Endothelial cell of umbilical vein (primary cell): ENCODE data around the gene TCF7. TPM values are rescaled to one million over a fixed set of nuclear protein-coding genes. Genes with fewer than 3 reads are reported as not detected.

Source experiments
- BruUV-seq: library from RNA; stranded (reverse); fragments of 400-500 nt; replicated peaks from 2 replicates; lab custom pipeline; 2021; lab: Mats Ljungman, UMichigan
- CTCF ChIA-PET: fragments of 300-600, 350-600 bp; sonication (Branson Sonifier 250); formaldehyde crosslinking; loops from one replicate; lab custom pipeline; 2021; ENCODE audit warnings: antibody characterized with exemption, inconsistent platforms; lab: Charles Lee
- POLR2A ChIA-PET: fragments of 300-600, 350-600 bp; sonication (Branson Sonifier 250); formaldehyde crosslinking; loops from one replicate; lab custom pipeline; 2021; ENCODE audit warnings: antibody characterized with exemption, inconsistent platforms; lab: Charles Lee
- DNase-seq: peaks from one replicate; pipeline ENCODE4 v3.0.0-alpha.2; 2011; ENCODE audit warnings: low read depth, low spot score
- FAIRE-seq: peaks from 2 replicates; lab custom pipeline; 2011; peaks lifted over from hg19 to GRCh38; lab: Jason Lieb, UNC
- H2AFZ ChIP-seq: 2 replicates; pipeline ENCODE4 v1.6.0; 2012; ENCODE audit warnings: low read depth, low read length, control low read depth, inconsistent platforms
- H3K27ac ChIP-seq: 2 replicates; pipeline ENCODE4 v1.5.1; 2011; ENCODE audit warnings: low read depth, mild to moderate bottlenecking, control low read depth, low read length, moderate library complexity; ENCODE audit not compliant: insufficient read depth
- H3K27me3 ChIP-seq, 2 experiments: 2 replicates each; pipeline versions ENCODE4 v1.6.0 to v1.6.1; 2011; ENCODE audit warnings: low read length in 2 of 2, mixed read lengths in 1 of 2; ENCODE audit not compliant: control insufficient read depth in 2 of 2, insufficient read depth in 2 of 2
- H3K36me3 ChIP-seq, 2 experiments: 2 replicates in 1 of 2; 3 replicates in 1 of 2; pipeline ENCODE4 v1.5.1; 2011; ENCODE audit warnings: low read length in 2 of 2, mild to moderate bottlenecking in 1 of 2, moderate library complexity in 1 of 2; ENCODE audit not compliant: control insufficient read depth in 2 of 2, insufficient read depth in 2 of 2; ENCODE audit errors: extremely low read depth in 1 of 2
- H3K4me1 ChIP-seq: 3 replicates; pipeline ENCODE4 v1.5.1; 2011; ENCODE audit warnings: mild to moderate bottlenecking, low read length; ENCODE audit not compliant: control insufficient read depth, insufficient read depth; ENCODE audit errors: extremely low read depth
- H3K4me2 ChIP-seq: 2 replicates; pipeline ENCODE4 v1.6.1; 2011; ENCODE audit warnings: low read length, control low read depth, mixed read lengths; ENCODE audit not compliant: insufficient read depth
- H3K4me3 ChIP-seq, 3 experiments: fragments of 200-600 bp in 1 of 3; sonication (generic), shearing (Covaris generic) in 1 of 3; replicated peaks in 1 of 3; 2 replicates each; pipeline ENCODE4 v1.5.1; 2011 to 2016; ENCODE audit warnings: control low read depth in 3 of 3, low read length in 3 of 3, mild to moderate bottlenecking in 2 of 3, inconsistent platforms in 1 of 3, low read depth in 1 of 3, moderate library complexity in 1 of 3; ENCODE audit not compliant: insufficient read depth in 1 of 3
- H3K79me2 ChIP-seq: 2 replicates; pipeline ENCODE4 v1.6.0; 2012; ENCODE audit warnings: low read length, inconsistent platforms; ENCODE audit not compliant: control insufficient read depth, insufficient read depth
- H3K9ac ChIP-seq: replicated peaks from 2 replicates; pipeline ENCODE3; 2011; ENCODE audit warnings: low read length, control low read depth; ENCODE audit not compliant: insufficient read depth; ENCODE audit errors: extremely low read depth
- H3K9me1 ChIP-seq: replicated peaks from 3 replicates; pipeline ENCODE4 v1.6.0; 2011; ENCODE audit warnings: mild to moderate bottlenecking, low read length; ENCODE audit not compliant: control insufficient read depth, insufficient read depth; ENCODE audit errors: extremely low read depth
- H3K9me3 ChIP-seq: replicated peaks from 2 replicates; pipeline ENCODE4 v1.5.1; 2012; ENCODE audit warnings: low read length, inconsistent platforms; ENCODE audit not compliant: control insufficient read depth, insufficient read depth
- H4K20me1 ChIP-seq: replicated peaks from 2 replicates; pipeline ENCODE3; 2011; ENCODE audit warnings: mild to moderate bottlenecking, low read length; ENCODE audit not compliant: control insufficient read depth, insufficient read depth; ENCODE audit errors: extremely low read depth
- EZH2 ChIP-seq: IDR thresholded peaks from 2 replicates; pipeline ENCODE4 v1.6.1; 2012; ENCODE audit warnings: borderline replicate concordance, low read depth, mild to moderate bottlenecking, moderate library complexity, low read length, inconsistent platforms; ENCODE audit not compliant: severe bottlenecking
- GATA2 ChIP-seq: IDR thresholded peaks from 2 replicates; pipeline ENCODE4 v1.7.0; 2011; ENCODE audit warnings: low read depth, mild to moderate bottlenecking, moderate library complexity, mixed read lengths, low read length; ENCODE audit not compliant: insufficient read length, insufficient read depth
- MAX ChIP-seq: IDR thresholded peaks from 2 replicates; pipeline ENCODE4 v1.6.1; 2011; ENCODE audit not compliant: insufficient read depth, insufficient read length
- MYC ChIP-seq: IDR thresholded peaks from one replicate; pipeline ENCODE4 v1.6.1; 2011; ENCODE audit warnings: mild to moderate bottlenecking, low read depth, low read length
- dilution Hi-C: fragments of 300-500 bp; cut with MboI; formaldehyde crosslinking; loops from one replicate; pipeline ENCODE4 v1.15.0; 2019; ENCODE audit warnings: low sequenced_read_pairs; ENCODE audit not compliant: extremely low pct_ligation_motif_present
- intact Hi-C: fragments of 100-400 bp; cut with micrococcal nuclease; formaldehyde crosslinking; loops from one replicate; pipeline ENCODE4 v1.10.0; 2022
- polyA plus RNA-seq, 4 experiments: library from polyadenylated mRNA; depleted of rRNA in 3 of 4; stranded (reverse) in 3 of 4; unstranded in 1 of 4; fragments of >200 nt; gene quantifications; 2 replicates each; pipeline versions ENCODE4 v1.2.1 to v1.2.3, GENCODE V29; 2011 to 2012; ENCODE audit warnings: missing spikeins in 1 of 4
- total RNA-seq: library from RNA; stranded (reverse); gene quantifications from 2 replicates; pipeline ENCODE4 v1.2.3, GENCODE V29; 2021

The TCF7 gene
- total and polyA plus RNA-seq, 2 donors (not counting 3 experiments of a cell fraction or from before 2014, with no cell fraction given), result 1.8 to 2.5 TPM

GRCh38 chr5:134146651-134147518, 32.4 kb downstream of the TCF7 start:
- dilution Hi-C loops, result no loop called here
- ChIA-PET CTCF (interaction anchor here (1.0 to 15.2 kb wide), 11 partner anchors 9 to 143 kb away, joined by 3 to 517 read pairs (median 4); partner anchors contain the start of gene TCF7), POLR2A (no interaction called here)
- H3K79me2 ChIP-seq, result peaks cover 21% of the 10 kb centered on the region
- FAIRE-seq, result no peak
- no peaks in the 10 kb centered on the region for H3K4me1 ChIP-seq
- no peaks in the 10 kb centered on the region for H3K9me3 ChIP-seq
- H2AFZ ChIP-seq, result no peak overlapping the region
- no peaks in the 10 kb centered on the region for H3K27me3 ChIP-seq
- no peak overlapping the region for H3K9ac ChIP-seq
- H3K36me3 ChIP-seq, result peaks cover 22 to 39% of the 10 kb centered on the region in 2 experiments
- intact Hi-C loops, result loop anchor here (1.0 kb wide), 1 partner anchor 108 kb away; no protein-coding TSS in a partner anchor
- no peak overlapping the region for H3K4me2 ChIP-seq
- no TSS peak for BruUV-seq
- DNase-seq, result no peak
- TF ChIP-seq EZH2, result no peak
- no peak overlapping the region for H3K27ac ChIP-seq
- H4K20me1 ChIP-seq, result peaks cover 3% of the 10 kb centered on the region
- no peak overlapping the region for H3K4me3 ChIP-seq
- H3K9me1 ChIP-seq, result no peaks in the 10 kb centered on the region

- POLR2A ChIA-PET, result interaction anchor here (0.9 kb wide), 1 partner anchor 28 kb away, joined by 4 read pairs; no protein-coding TSS in a partner anchor
- H4K20me1 ChIP-seq, result peaks cover 3% of the 10 kb centered on the region
Observed at GRCh38 chr5:134148316-134148715, 33.8 kb downstream of the TCF7 start.

More at GRCh38 chr5:134148316-134148715, 33.8 kb downstream of the TCF7 start:
- H2AFZ ChIP-seq, result no peak overlapping the region
- intact Hi-C loops (no loop called here), dilution Hi-C loops (no loop called here)
- no peak overlapping the region for H3K27ac ChIP-seq
- peaks cover 22 to 35% of the 10 kb centered on the region in 2 experiments for H3K36me3 ChIP-seq
- H3K4me1 ChIP-seq, result no peaks in the 10 kb centered on the region
- no peak overlapping the region for H3K4me3 ChIP-seq
- FAIRE-seq, result no peak
- H3K9me1 ChIP-seq, result no peaks in the 10 kb centered on the region
- H3K79me2 ChIP-seq, result peaks cover 23% of the 10 kb centered on the region
- no peaks in the 10 kb centered on the region for H3K9me3 ChIP-seq
- CTCF ChIA-PET, result interaction anchor here (2.4 to 15.2 kb wide), 2 partner anchors 47 to 106 kb away, joined by 16 to 517 read pairs; no protein-coding TSS in a partner anchor
- H3K9ac ChIP-seq, result no peak overlapping the region
- H3K4me2 ChIP-seq, result no peak overlapping the region
- BruUV-seq, result no TSS peak
- no peaks in the 10 kb centered on the region for H3K27me3 ChIP-seq
- TF ChIP-seq MAX (no peak), EZH2 (no peak), MYC (no peak), GATA2 (no peak)
- no peak for DNase-seq
